ENCODE data around the gene VPS39. TPM values are rescaled to one million over a fixed set of nuclear protein-coding genes. Genes with fewer than 3 reads are reported as not detected.

Gene VPS39
- total RNA-seq, 3 donors from 2014 or later (not counting 1 experiment from before 2014, with no cell fraction given): 104 to 115 (median 112) TPM

DNA sequence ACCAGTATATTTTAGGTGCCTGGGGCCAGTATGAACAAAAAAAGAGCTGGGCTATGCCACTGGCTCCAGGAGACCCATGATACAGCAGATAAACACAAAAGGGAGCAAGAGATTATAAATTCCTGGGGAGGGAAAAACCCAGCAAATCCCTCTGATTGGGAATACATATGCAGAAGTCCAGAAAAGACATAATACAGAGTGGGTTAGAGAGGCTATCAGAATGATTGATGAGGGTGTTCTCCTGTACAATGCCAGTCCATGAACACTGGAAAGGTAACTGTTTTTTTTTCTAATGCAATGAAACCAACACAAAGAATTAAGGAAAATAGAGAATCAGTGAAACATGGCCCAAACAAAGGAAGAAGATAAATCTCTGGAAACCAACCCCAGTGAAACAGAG, 5.4 kb upstream of the VPS39 start:
- H3K27me3 ChIP-seq (ENCODE audit: control insufficient read depth, insufficient read depth, low read length): no peaks in the 10 kb centered on the region
- H3K4me3 ChIP-seq (ENCODE audit: low read length): no peak overlapping the region
- intact Hi-C loops (cut with micrococcal nuclease): no loop called here
- TF ChIP-seq, protein P1, sequence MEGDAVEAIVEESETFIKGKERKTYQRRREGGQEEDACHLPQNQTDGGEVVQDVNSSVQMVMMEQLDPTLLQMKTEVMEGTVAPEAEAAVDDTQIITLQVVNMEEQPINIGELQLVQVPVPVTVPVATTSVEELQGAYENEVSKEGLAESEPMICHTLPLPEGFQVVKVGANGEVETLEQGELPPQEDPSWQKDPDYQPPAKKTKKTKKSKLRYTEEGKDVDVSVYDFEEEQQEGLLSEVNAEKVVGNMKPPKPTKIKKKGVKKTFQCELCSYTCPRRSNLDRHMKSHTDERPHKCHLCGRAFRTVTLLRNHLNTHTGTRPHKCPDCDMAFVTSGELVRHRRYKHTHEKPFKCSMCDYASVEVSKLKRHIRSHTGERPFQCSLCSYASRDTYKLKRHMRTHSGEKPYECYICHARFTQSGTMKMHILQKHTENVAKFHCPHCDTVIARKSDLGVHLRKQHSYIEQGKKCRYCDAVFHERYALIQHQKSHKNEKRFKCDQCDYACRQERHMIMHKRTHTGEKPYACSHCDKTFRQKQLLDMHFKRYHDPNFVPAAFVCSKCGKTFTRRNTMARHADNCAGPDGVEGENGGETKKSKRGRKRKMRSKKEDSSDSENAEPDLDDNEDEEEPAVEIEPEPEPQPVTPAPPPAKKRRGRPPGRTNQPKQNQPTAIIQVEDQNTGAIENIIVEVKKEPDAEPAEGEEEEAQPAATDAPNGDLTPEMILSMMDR (IDR thresholded peaks at IDR 0.05): no peak
- H3K4me3 Mint-ChIP-seq: no peak overlapping the region
- DNase-seq: no peak
- H3K36me3 Mint-ChIP-seq: peaks cover 28% of the 10 kb centered on the region
- no peaks in the 10 kb centered on the region for H3K9me3 ChIP-seq (ENCODE audit: control insufficient read depth, insufficient read depth, low read length)
- H3K9me3 Mint-ChIP-seq: no peaks in the 10 kb centered on the region
- peaks cover 55% of the 10 kb centered on the region for H3K36me3 ChIP-seq (ENCODE audit: control insufficient read depth, insufficient read depth, low read length)
- peaks cover 2% of the 10 kb centered on the region for H3K4me1 ChIP-seq (ENCODE audit: control insufficient read depth, insufficient read depth, low read length)
- H3K27ac Mint-ChIP-seq: no peak overlapping the region
- H3K4me1 Mint-ChIP-seq: no peaks in the 10 kb centered on the region
- ATAC-seq: no peak
- no peak overlapping the region for H3K27ac ChIP-seq (ENCODE audit: low read length)
- no peaks in the 10 kb centered on the region for H3K27me3 Mint-ChIP-seq (ENCODE audit: low read depth in 2 of 2)

GRCh38 chr15:42210696-42211095, 2.6 kb upstream of the VPS39 start:
- H3K4me1 Mint-ChIP-seq: peaks cover 21 to 27% of the 10 kb centered on the region in 2 donors
- intact Hi-C loops (cut with micrococcal nuclease): no loop called here
- 99% methylated on average over 3 of the region's 4 CpGs for WGBS (ENCODE audit: insufficient coverage)
- TF ChIP-seq, protein P1 (IDR thresholded peaks at IDR 0.05): no peak
- no peak overlapping the region for H3K4me3 Mint-ChIP-seq
- H3K27ac Mint-ChIP-seq: peak overlapping the region in 1 of 2 donors; percentile 11
- Histone ChIP-seq H3K27me3 (ENCODE audit: control insufficient read depth, insufficient read depth, low read length) (no peaks in the 10 kb centered on the region), H3K4me3 (ENCODE audit: low read length) (no peak overlapping the region), H3K4me1 (ENCODE audit: control insufficient read depth, insufficient read depth, low read length) (peaks cover 11% of the 10 kb centered on the region), H3K36me3 (ENCODE audit: control insufficient read depth, insufficient read depth, low read length) (peaks cover 34% of the 10 kb centered on the region), H3K27ac (ENCODE audit: low read length) (no peak overlapping the region), H3K9me3 (ENCODE audit: control insufficient read depth, insufficient read depth, low read length) (no peaks in the 10 kb centered on the region)
- H3K36me3 Mint-ChIP-seq: peaks cover 18% of the 10 kb centered on the region
- no peaks in the 10 kb centered on the region for H3K9me3 Mint-ChIP-seq
- no peak for ATAC-seq
- DNase-seq: no peak
- H3K27me3 Mint-ChIP-seq (ENCODE audit: low read depth in 2 of 2): no peaks in the 10 kb centered on the region

GRCh38 chr15:42206406-42206805, 1.7 kb downstream of the VPS39 start:
- Mint-ChIP-seq H3K9me3 (no peaks in the 10 kb centered on the region), H3K4me1 (peaks cover 28 to 45% of the 10 kb centered on the region in 2 donors), H3K27me3 (ENCODE audit: low read depth in 2 of 2) (no peaks in the 10 kb centered on the region), H3K27ac (peak overlapping the region; percentile 90 to 97), H3K36me3 (peaks cover 4% of the 10 kb centered on the region), H3K4me3 (peak overlapping the region; percentile 96)
- ATAC-seq (no peak), DNase-seq (no peak)
- intact Hi-C loops (cut with micrococcal nuclease): no loop called here
- H3K4me3 ChIP-seq (ENCODE audit: low read length): no peak overlapping the region
- no peaks in the 10 kb centered on the region for H3K27me3 ChIP-seq (ENCODE audit: control insufficient read depth, insufficient read depth, low read length)
- TF ChIP-seq, protein P1 (IDR thresholded peaks at IDR 0.05): no peak
- peaks cover 13% of the 10 kb centered on the region for H3K36me3 ChIP-seq (ENCODE audit: control insufficient read depth, insufficient read depth, low read length)
- no peaks in the 10 kb centered on the region for H3K9me3 ChIP-seq (ENCODE audit: control insufficient read depth, insufficient read depth, low read length)
- 93% methylated on average over 3 of the region's 4 CpGs for WGBS (ENCODE audit: insufficient coverage)
- H3K27ac ChIP-seq (ENCODE audit: low read length): no peak overlapping the region
- peaks cover 11% of the 10 kb centered on the region for H3K4me1 ChIP-seq (ENCODE audit: control insufficient read depth, insufficient read depth, low read length)

GRCh38 chr15:42203891-42204290, 4.2 kb downstream of the VPS39 start:
- Mint-ChIP-seq H3K9me3 (no peaks in the 10 kb centered on the region), H3K27ac (no peak overlapping the region), H3K36me3 (no peaks in the 10 kb centered on the region), H3K27me3 (ENCODE audit: low read depth in 2 of 2) (no peaks in the 10 kb centered on the region), H3K4me1 (peaks cover 32 to 53% of the 10 kb centered on the region in 2 donors), H3K4me3 (no peak overlapping the region)
- Histone ChIP-seq H3K4me3 (ENCODE audit: low read length) (no peak overlapping the region), H3K27ac (ENCODE audit: low read length) (no peak overlapping the region), H3K36me3 (ENCODE audit: control insufficient read depth, insufficient read depth, low read length) (peaks cover 16% of the 10 kb centered on the region), H3K9me3 (ENCODE audit: control insufficient read depth, insufficient read depth, low read length) (no peaks in the 10 kb centered on the region), H3K4me1 (ENCODE audit: control insufficient read depth, insufficient read depth, low read length) (peaks cover 11% of the 10 kb centered on the region), H3K27me3 (ENCODE audit: control insufficient read depth, insufficient read depth, low read length) (no peaks in the 10 kb centered on the region)
- TF ChIP-seq, protein P1 (IDR thresholded peaks at IDR 0.05): no peak
- DNase-seq (no peak), ATAC-seq (no peak)
- 92% methylated on average over 3 of the region's 3 CpGs for WGBS (ENCODE audit: insufficient coverage)
- intact Hi-C loops (cut with micrococcal nuclease): no loop called here
